Measurements from ENCODE around the gene TBXAS1.

Gene TBXAS1

GRCh38 chr7:140054751-140055150 lies 225.7 kb downstream of the TBXAS1 start:
- DNase-seq, result no peak

DNA sequence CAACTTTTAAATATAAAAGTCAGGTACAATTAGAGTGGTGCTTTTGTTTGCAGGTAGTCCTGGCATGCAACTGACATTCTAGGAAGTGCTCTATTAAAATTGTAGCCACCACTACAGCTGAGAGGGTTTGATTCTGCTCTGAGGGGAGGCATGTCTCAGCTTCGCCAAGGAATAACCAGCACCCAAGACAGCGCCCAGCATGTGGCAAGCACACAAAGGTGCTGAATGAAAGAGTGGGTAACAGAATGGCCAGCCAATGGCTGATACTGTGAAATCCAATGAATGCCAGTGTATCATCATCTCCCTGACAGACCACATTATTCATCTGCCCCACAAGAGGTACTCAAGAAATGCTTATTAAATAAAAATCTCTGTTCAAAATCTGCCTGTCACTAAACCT lies 226.8 kb downstream of the TBXAS1 start:
- no peak for DNase-seq

- no peak for DNase-seq
Observed at GRCh38 chr7:140056431-140057142, 227.5 kb downstream of the TBXAS1 start.

DNA sequence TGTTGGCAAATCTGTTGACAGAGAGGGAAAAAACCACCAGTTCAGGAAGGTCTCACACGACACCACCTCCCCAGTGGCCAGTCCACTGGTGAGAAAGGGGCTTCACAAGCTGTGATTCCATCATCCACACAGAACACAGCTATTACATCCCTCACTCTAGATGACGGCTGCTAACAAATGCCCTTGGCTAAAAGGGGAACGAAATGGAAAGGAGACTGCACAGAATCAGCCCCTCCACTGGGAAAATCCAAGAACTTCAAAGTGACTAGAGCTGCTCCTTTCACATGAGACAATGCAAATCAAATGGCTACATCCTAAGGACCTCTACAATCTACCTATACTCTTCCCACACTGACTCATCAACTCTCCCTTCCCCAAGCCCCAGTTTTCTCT lies 228.1 kb downstream of the TBXAS1 start:
- DNase-seq, result no peak

- DNase-seq, result no peak
Observed at GRCh38 chr7:140058517-140058916, 229.5 kb downstream of the TBXAS1 start.

DNA sequence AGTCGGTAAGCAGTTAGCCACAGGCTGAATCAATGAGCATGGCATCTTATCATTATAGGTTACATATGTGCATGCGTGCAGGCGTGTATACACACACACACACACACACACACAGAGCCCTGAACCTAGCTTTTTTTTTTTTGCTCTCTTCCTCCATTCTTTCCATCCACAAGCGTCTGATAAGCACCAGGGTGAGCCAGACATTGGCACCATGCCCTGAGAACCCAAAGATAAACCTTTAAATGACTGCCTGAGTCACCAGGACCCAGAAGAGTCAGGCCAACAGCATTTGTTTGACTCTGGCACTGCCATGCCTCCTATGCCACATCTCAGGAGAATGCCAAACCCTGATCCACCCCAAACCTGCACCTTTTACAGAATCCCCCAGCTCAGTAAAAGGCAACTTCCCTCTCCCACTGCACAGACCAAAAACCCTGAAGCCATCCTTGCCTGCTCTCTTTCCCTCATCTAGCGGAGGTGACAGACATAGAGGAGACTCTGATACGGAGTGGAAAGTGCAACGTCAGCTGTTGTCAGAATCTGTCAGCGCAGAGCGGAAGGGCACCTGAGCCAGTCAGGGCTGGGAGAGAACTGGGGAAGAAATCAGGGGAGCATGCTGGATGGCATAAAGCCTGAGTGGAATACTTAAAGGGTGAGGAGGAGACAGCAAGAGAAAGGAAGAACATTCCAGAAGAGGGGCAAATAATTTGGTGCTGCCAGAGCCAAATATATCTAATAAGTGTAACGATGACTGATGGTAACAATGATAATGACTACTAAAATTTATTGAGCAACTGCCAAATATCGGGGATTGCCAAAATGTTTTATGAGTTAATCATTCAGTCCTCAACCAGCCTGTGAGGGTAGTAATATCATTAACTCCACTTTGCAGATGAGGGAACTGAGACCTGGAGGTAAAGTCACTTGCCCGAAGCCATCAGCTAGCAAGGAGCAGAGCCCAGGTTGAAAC lies 230.5 kb downstream of the TBXAS1 start:
- peak; percentile 65 to 70 for DNase-seq

- DNase-seq, result no peak
Observed at GRCh38 chr7:140060243-140060630, 231.2 kb downstream of the TBXAS1 start.

- DNase-seq, result no peak
Observed at GRCh38 chr7:140060788-140061606, 231.9 kb downstream of the TBXAS1 start.

GRCh38 chr7:140061607-140061930 lies 232.5 kb downstream of the TBXAS1 start:
- no peak for DNase-seq

DNA sequence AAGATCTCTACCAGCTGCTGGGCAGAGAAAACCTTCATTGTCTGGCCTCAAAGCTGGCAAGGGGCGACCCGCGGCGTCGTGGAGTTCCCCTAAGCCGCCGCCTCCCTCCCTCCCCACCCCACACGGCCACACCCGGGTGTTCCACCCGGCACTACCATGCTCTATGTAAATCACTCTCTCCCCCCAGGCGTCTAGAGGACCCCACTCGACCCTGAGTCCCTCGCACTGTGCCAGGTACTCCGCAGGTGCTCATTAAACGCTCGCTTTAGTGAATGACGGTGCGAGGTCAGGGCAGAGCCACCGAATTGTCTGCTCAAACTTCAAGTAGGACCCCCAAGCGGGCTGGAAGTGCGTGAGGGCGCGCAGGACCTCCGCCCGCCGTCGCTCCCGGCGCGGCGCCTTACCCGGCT lies 233.1 kb downstream of the TBXAS1 start:
- peak; percentile 58 to 62 for DNase-seq

DNA sequence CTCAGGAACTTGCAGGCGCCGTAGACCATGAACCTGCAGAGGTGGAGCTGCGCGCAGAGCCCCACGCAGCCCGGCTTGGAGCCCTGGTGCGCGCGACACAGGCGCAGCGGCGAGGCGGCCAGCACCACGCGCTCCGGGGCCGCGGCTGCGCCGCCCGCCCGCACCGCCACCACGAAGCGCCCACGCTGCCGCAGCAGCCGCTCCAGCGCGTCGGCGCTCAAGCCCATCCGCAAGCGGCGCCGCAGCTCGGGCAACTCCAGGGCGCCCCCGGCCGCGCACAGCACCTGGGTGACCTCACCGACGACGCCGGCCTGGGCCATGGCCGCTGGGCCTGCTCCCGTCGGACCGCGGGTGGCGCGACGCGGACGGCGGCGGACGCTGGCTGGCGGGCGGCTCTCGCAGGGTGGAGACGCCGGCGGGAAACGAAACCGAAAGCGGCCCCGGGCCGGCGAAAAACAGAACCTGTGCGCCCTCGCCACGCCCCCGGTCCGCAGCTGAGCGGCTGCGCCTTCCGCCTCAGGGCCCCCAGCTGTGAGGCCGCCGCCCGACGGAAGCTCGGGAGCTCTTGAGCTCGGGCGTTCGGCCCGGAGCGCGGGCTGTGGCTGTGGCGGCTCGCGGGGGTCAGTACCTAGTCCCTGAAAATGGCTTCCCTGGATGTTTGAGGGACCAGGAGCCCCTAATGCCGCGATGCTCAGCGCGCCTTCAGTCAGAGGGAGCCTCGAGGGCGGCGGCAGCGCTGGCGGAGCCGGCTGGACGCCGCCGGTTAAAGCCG lies 233.7 kb downstream of the TBXAS1 start, which contains the start of gene PARP12:
TSS of gene PARP12 (minus strand) at position 424 of the 772 bp plus-strand sequence. CDS start at position 320, 104 bp downstream.
- peak; percentile 83 to 85 for DNase-seq

GRCh38 chr7:140067052-140067451 lies 238.0 kb downstream of the TBXAS1 start:
- DNase-seq, result no peak

DNA sequence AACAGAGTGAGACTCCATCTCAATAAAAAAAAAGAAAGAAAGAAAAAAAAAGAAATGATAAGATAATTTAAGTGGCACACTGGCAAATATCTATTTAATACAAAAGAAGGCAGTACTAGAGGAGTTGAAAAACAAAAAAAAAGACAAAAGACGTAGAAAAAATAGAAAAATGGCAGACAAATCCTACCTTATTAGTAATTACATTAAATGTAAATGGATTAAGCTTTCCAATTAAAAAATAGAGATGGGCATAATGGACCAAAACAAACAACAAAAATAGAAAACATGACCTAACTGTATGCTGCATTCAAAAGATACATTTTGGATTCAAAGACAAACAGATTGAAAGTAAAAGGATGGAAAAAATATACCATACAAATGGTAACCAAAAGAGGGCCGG lies 239.0 kb downstream of the TBXAS1 start:
- DNase-seq, result no peak

DNA sequence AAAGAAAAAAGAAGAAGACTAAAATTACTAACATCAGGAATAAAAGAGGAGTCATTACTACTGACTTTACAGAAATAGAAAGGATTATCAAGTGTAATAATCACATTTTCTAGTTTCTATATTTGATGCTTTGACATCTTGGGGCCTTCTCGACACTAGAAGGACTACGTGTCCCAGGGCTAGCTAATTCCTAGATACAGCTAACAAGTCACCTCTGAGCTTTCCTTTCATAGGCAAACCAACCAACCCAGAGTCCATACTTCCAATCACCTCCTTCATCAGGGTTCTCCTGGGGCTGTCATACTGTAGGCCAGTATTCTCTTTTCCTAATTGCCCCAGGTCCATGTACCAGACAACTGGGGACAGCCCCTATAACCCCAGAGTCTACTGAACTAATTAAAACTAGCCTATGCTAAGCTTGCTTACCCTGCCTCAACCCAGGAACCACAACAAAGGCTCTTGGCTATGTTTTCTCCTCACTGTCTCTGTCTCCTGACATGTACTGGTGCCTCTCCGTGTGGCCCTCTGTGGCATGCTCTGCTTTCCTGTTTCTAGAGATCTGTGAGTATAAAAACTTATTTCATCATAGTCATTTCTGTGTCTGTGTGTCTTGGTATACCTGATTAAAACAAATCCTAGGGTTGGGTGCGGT lies 240.4 kb downstream of the TBXAS1 start:
- no peak for DNase-seq

Data from activated CD4-positive, alpha-beta T cell treated with anti-CD3 and anti-CD28 coated beads, Interleukin-2, amount 50 U/mL, for 4 hours (primary cell).